K562 (cell line): ENCODE measurements around the gene GBX1. TPM values are rescaled to one million over a fixed set of nuclear protein-coding genes. Genes with fewer than 3 reads are reported as not detected.

Source experiments
- ATF4 ChIP-seq: fragments of 450-650 bp; formaldehyde crosslinking; IDR thresholded peaks from 2 replicates; pipeline ENCODE4 v1.4.0; 2022; ENCODE audit warnings: mild to moderate bottlenecking, moderate library complexity
- BRD9 ChIP-seq: fragments of 450-650 bp; IDR thresholded peaks from 2 replicates; pipeline ENCODE4 v1.6.1; 2018; ENCODE audit warnings: low read depth; ENCODE audit not compliant: partially characterized antibody
- CHCHD3 ChIP-seq: fragments of 250-450 bp; sonication (Bioruptor Pico); IDR thresholded peaks from 2 replicates; pipeline ENCODE4 v2.1.2; 2022; ENCODE audit warnings: mild to moderate bottlenecking
- E2F3 ChIP-seq: fragments of 250-450 bp; sonication (Bioruptor Pico); IDR thresholded peaks from 2 replicates; pipeline ENCODE4 v1.4.0; 2020; ENCODE audit warnings: mild to moderate bottlenecking
- ELK1 ChIP-seq: sonication (generic); formaldehyde crosslinking; IDR thresholded peaks from 2 replicates; pipeline ENCODE4 v1.8.1; 2022; ENCODE audit warnings: missing genetic modification reagents
- HMBOX1 ChIP-seq: sonication (generic); IDR thresholded peaks from 2 replicates; pipeline ENCODE4 v1.6.1; 2016
- HMGN3 ChIP-seq: IDR thresholded peaks from 2 replicates; pipeline ENCODE4 v1.6.1; 2011; ENCODE audit warnings: borderline replicate concordance, low read depth, mild to moderate bottlenecking, mixed read lengths, low read length; ENCODE audit not compliant: insufficient read length; ENCODE audit errors: extremely low read depth
- HOXB6 ChIP-seq: fragments of 250-450 bp; sonication (Bioruptor Pico); IDR thresholded peaks from 2 replicates; pipeline ENCODE4 v1.5.1; 2022; ENCODE audit warnings: mild to moderate bottlenecking, borderline replicate concordance
- NUFIP1 ChIP-seq: fragments of 450-650 bp; IDR thresholded peaks from 2 replicates; pipeline ENCODE4 v1.6.1; 2018; ENCODE audit not compliant: partially characterized antibody
- POLR2A ChIP-seq: fragments of 450-650 bp; conservative IDR thresholded peaks from 2 replicates; pipeline ENCODE4 v1.6.1; 2016
- RBFOX2 ChIP-seq: fragments of 200-400 bp; formaldehyde crosslinking; IDR thresholded peaks from 2 replicates; pipeline ENCODE4 v1.6.1; 2017; ENCODE audit warnings: low read depth, mild to moderate bottlenecking, low read length, moderate library complexity
- SNIP1 ChIP-seq: fragments of 450-650 bp; IDR thresholded peaks from 2 replicates; pipeline ENCODE4 v1.7.1; 2017; ENCODE audit warnings: low read depth, mild to moderate bottlenecking
- SP2 ChIP-seq: IDR thresholded peaks from 2 replicates; pipeline ENCODE4 v1.6.1; 2011; ENCODE audit warnings: mild to moderate bottlenecking, low read depth, low read length, moderate library complexity; ENCODE audit not compliant: poor library complexity, severe bottlenecking; ENCODE audit errors: extremely low read depth
- SUPT5H ChIP-seq: fragments of 450-650 bp; IDR thresholded peaks from 2 replicates; pipeline ENCODE4 v1.6.1; 2016
- TAF9B ChIP-seq: fragments of 450-650 bp; IDR thresholded peaks from 2 replicates; pipeline ENCODE4 v1.6.1; 2018; ENCODE audit warnings: mild to moderate bottlenecking; ENCODE audit not compliant: partially characterized antibody
- TAL1 ChIP-seq: fragments of 450-650 bp; IDR thresholded peaks from 2 replicates; pipeline ENCODE4 v1.6.1; 2016; ENCODE audit warnings: mild to moderate bottlenecking
- ZBTB1 ChIP-seq: sonication (generic); formaldehyde crosslinking; IDR thresholded peaks from 2 replicates; pipeline ENCODE4 v1.8.1; 2023; ENCODE audit warnings: missing genetic modification reagents, low read depth, mild to moderate bottlenecking, borderline replicate concordance
- ZBTB12 ChIP-seq: fragments of 250-450 bp; sonication (Bioruptor Pico); IDR thresholded peaks from 2 replicates; pipeline ENCODE4 v1.4.0; 2020
- ZBTB2 ChIP-seq: fragments of 450-650 bp; IDR thresholded peaks from 2 replicates; pipeline ENCODE4 v1.6.1; 2016; ENCODE audit warnings: antibody characterized with exemption
- ZKSCAN3 ChIP-seq: fragments of 250-450 bp; sonication (Bioruptor Pico); IDR thresholded peaks from 2 replicates; pipeline ENCODE4 v1.4.0; 2020
- ZNF217 ChIP-seq: sonication (generic); formaldehyde crosslinking; IDR thresholded peaks from 2 replicates; pipeline ENCODE4 v1.8.0; 2022; ENCODE audit warnings: mild to moderate bottlenecking, missing genetic modification reagents
- ZNF274 ChIP-seq: IDR thresholded peaks from 2 replicates; pipeline ENCODE4 v1.6.1; 2011; ENCODE audit warnings: low read depth, mild to moderate bottlenecking, low read length, moderate library complexity, borderline replicate concordance
- ZNF324 ChIP-seq: fragments of 250-450 bp; sonication (Bioruptor Pico); IDR thresholded peaks from 2 replicates; pipeline ENCODE4 v1.4.0; 2020; ENCODE audit warnings: mild to moderate bottlenecking
- polyA plus RNA-seq, 8 experiments: library from polyadenylated mRNA; depleted of rRNA in 4 of 8; stranded (reverse) in 5 of 8; unstranded in 3 of 8; fragments of >200 nt; fragmentation: Nextera tagmentation in 2 of 8; fragmentation: Illumina TruSeq in 1 of 8; extraction: Ambion mirVana in 2 of 8; extraction: Trizol in 1 of 8; gene quantifications; 2 replicates each; pipeline versions ENCODE4 v1.2.1 to v1.2.3, GENCODE V29; 2011 to 2014; ENCODE audit warnings: inconsistent platforms in 1 of 8, missing spikeins in 1 of 8
- total RNA-seq, 7 experiments: library from RNA; depleted of rRNA in 6 of 7; stranded (reverse); fragments of >200 nt in 6 of 7; fragmentation: Illumina TruSeq in 2 of 7; extraction: Trizol in 2 of 7; gene quantifications; 2 replicates each; pipeline versions ENCODE4 v1.2.1 to v1.2.3, GENCODE V29; 2011 to 2021; ENCODE audit warnings: low replicate concordance in 1 of 7

Gene GBX1
- total and polyA plus RNA-seq, 9 of the 15 experiments (the other 6 are each of a cell fraction or from before 2014, with no cell fraction given) = not detected

- TF ChIP-seq ELK1 (CRISPR knock-in tag) (no peak), SUPT5H (no peak), TAF9B (no peak), ZNF274 (peak; percentile 35; the same call in 1 of the 2 replicates), SP2 (no peak), HOXB6 (CRISPR knock-in tag) (no peak), NUFIP1 (peak; percentile 20), SNIP1 (no peak), HMGN3 (peak; percentile 92), ZBTB2 (no peak), RBFOX2 (peak; percentile 49), E2F3 (CRISPR knock-in tag) (0 out of 2 replicates have a peak, but pooled peaks have one; percentile 8), BRD9 (no peak), ATF4 (CRISPR knock-in tag) (0 out of 2 replicates have a peak, but pooled peaks have one; percentile 28), POLR2A (no peak), CHCHD3 (no peak), HMBOX1 (no peak), ZNF217 (CRISPR knock-in tag) (no peak), TAL1 (no peak), ZBTB12 (CRISPR knock-in tag) (no peak), ZBTB1 (0 out of 2 replicates have a peak, but pooled peaks have one; percentile 35), ZNF324 (CRISPR knock-in tag) (no peak), ZKSCAN3 (CRISPR knock-in tag) (no peak)
These were observed 5.0 kb upstream of the GBX1 start (continued) for GRCh38 chr7:151172273-151173141.
